GM12878 (cell line): Measurements from ENCODE around the gene CYTIP. TPM values are rescaled to one million over a fixed set of nuclear protein-coding genes. Genes with fewer than 3 reads are reported as not detected.

ENCODE experiments used
- EED ChIP-seq: sonication (generic); IDR thresholded peaks from 2 replicates; pipeline ENCODE4 v1.6.1; 2016; ENCODE audit warnings: antibody characterized with exemption, low read depth
- GATAD2B ChIP-seq: fragments of 450-650 bp; conservative IDR thresholded peaks from 2 replicates; pipeline ENCODE4 v1.6.1; 2017; ENCODE audit warnings: low read depth, mild to moderate bottlenecking, moderate library complexity
- HDAC2 ChIP-seq: fragments of 200-600 bp; sonication (generic); IDR thresholded peaks from 2 replicates; pipeline ENCODE4 v1.6.1; 2017
- KLF5 ChIP-seq: fragments of 450-650 bp; IDR thresholded peaks from 2 replicates; pipeline ENCODE4 v1.6.1; 2014; ENCODE audit warnings: mild to moderate bottlenecking; ENCODE audit not compliant: partially characterized antibody
- MXI1 ChIP-seq: fragments of 150-350 bp; IDR thresholded peaks from 2 replicates; pipeline ENCODE4 v1.6.1; 2011; ENCODE audit warnings: low read depth, mild to moderate bottlenecking, inconsistent platforms, low read length, improper control_type of control experiment
- MYB ChIP-seq: fragments of 150-350 bp; IDR thresholded peaks from 2 replicates; pipeline ENCODE4 v1.6.1; 2014; ENCODE audit warnings: mild to moderate bottlenecking, low read depth, low read length, borderline replicate concordance
- NR2F1 ChIP-seq: fragments of 450-650 bp; conservative IDR thresholded peaks from 2 replicates; pipeline ENCODE4 v1.6.1; 2017; ENCODE audit warnings: mild to moderate bottlenecking
- RBBP5 ChIP-seq: fragments of 200-600 bp; sonication (generic); conservative IDR thresholded peaks from 2 replicates; pipeline ENCODE4 v1.6.1; 2016
- SIX5 ChIP-seq: IDR thresholded peaks from 2 replicates; pipeline ENCODE4 v1.6.1; 2011; ENCODE audit warnings: mild to moderate bottlenecking, low read depth, low read length, moderate library complexity; ENCODE audit not compliant: severe bottlenecking
- SUZ12 ChIP-seq: fragments of 200-600 bp; sonication (generic); IDR thresholded peaks from one replicate; pipeline ENCODE4 v1.6.1; 2018; ENCODE audit warnings: antibody characterized with exemption, mild to moderate bottlenecking; ENCODE audit not compliant: unreplicated experiment
- ZNF207 ChIP-seq: fragments of 450-650 bp; IDR thresholded peaks from 2 replicates; pipeline ENCODE4 v1.6.1; 2014; ENCODE audit warnings: antibody characterized with exemption, mild to moderate bottlenecking, borderline replicate concordance
- ZNF217 ChIP-seq: fragments of 450-650 bp; IDR thresholded peaks from 2 replicates; pipeline ENCODE4 v1.6.1; 2017; ENCODE audit warnings: antibody characterized with exemption, mild to moderate bottlenecking
- ZNF274 ChIP-seq: IDR thresholded peaks from one replicate; pipeline ENCODE4 v1.8.0; 2011; ENCODE audit not compliant: insufficient read length, insufficient read depth
- ZNF622 ChIP-seq: fragments of 450-650 bp; IDR thresholded peaks from 2 replicates; pipeline ENCODE4 v1.6.1; 2017; ENCODE audit warnings: mild to moderate bottlenecking, inconsistent platforms
- ZSCAN29 ChIP-seq: fragments of 450-650 bp; IDR thresholded peaks from 2 replicates; pipeline ENCODE4 v1.6.1; 2017; ENCODE audit warnings: mild to moderate bottlenecking, moderate library complexity
- polyA plus RNA-seq, 11 experiments: library from polyadenylated mRNA; depleted of rRNA in 4 of 11; unstranded in 6 of 11; stranded (reverse) in 5 of 11; fragments of >200 nt; fragmentation: Nextera tagmentation in 4 of 11; fragmentation: Illumina TruSeq in 1 of 11; extraction: Ambion mirVana in 4 of 11; extraction: Trizol in 1 of 11; gene quantifications; 1 replicate in 1 of 11; 2 replicates in 10 of 11; pipeline versions ENCODE4 v1.2.1 to v1.2.3, GENCODE V29; 2011 to 2016; ENCODE audit warnings: inconsistent platforms in 2 of 11, missing spikeins in 2 of 11, low read depth in 1 of 11
- total RNA-seq, 4 experiments: library from RNA; depleted of rRNA in 3 of 4; stranded (reverse); fragments of >200 nt in 3 of 4; fragmentation: Illumina TruSeq in 1 of 4; extraction: Trizol in 1 of 4; gene quantifications; 2 replicates each; pipeline versions ENCODE4 v1.2.1 to v1.2.3, GENCODE V29; 2013 to 2021
- TF ChIP-seq, protein P1 (sequence below): fragments of 450-650 bp; IDR thresholded peaks from 2 replicates; pipeline ENCODE4 v1.6.1; 2014; ENCODE audit warnings: mild to moderate bottlenecking
- TF ChIP-seq, protein P2 (sequence below): IDR thresholded peaks from 2 replicates; pipeline ENCODE4 v1.6.1; 2012; ENCODE audit warnings: low read depth, low read length, improper control_type of control experiment
- TF ChIP-seq, protein P3 (sequence below): fragments of 450-650 bp; IDR thresholded peaks from 2 replicates; pipeline ENCODE4 v1.6.1; 2017; ENCODE audit warnings: mild to moderate bottlenecking
- TF ChIP-seq, protein P4 (sequence below): fragments of 450-650 bp; IDR thresholded peaks from 2 replicates; pipeline ENCODE4 v1.6.1; 2017; ENCODE audit warnings: borderline replicate concordance
- TF ChIP-seq, protein P5 (sequence below): fragments of 450-650 bp; IDR thresholded peaks from 2 replicates; pipeline ENCODE4 v1.6.1; 2017; ENCODE audit warnings: mild to moderate bottlenecking, moderate library complexity

Gene CYTIP
- total and polyA plus RNA-seq, 10 of the 15 experiments (the other 5 are each of a cell fraction or from before 2014, with no cell fraction given): 55.1 to 178 (median 73.4) TPM

DNA sequence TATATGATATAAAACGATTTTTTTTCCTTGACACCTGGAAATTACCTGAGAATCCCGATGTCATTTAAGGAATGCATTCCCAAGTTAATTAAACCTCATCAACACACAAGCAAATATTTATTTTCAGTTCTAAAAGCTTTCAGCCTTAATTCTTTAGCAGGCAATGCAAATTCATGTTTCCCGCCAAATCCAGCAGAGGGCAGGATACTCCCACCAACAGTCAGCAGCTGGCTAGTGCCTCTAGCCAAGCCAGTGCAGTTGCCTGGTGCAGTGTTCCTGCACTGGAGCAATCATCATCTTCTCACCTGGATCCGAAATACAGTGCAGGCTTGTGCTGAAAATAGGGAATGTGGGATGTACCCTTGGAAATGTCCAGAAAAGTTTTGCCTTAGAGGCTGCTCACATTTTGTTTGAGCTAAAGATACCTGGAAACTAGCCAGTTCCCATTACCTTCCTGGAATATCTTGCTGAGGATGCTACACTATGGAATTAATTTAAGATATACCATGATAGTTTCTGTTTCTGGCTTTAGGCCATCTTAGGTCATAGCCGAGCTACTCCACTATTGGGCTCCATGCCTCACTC is 48.4 kb upstream of the CYTIP start (continued):
- TF ChIP-seq SIX5: no peak
- no peak for TF ChIP-seq ZNF217
- TF ChIP-seq RBBP5: no peak
- no peak for TF ChIP-seq ZNF274
- TF ChIP-seq, protein P1, sequence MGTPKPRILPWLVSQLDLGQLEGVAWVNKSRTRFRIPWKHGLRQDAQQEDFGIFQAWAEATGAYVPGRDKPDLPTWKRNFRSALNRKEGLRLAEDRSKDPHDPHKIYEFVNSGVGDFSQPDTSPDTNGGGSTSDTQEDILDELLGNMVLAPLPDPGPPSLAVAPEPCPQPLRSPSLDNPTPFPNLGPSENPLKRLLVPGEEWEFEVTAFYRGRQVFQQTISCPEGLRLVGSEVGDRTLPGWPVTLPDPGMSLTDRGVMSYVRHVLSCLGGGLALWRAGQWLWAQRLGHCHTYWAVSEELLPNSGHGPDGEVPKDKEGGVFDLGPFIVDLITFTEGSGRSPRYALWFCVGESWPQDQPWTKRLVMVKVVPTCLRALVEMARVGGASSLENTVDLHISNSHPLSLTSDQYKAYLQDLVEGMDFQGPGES: no peak
- TF ChIP-seq GATAD2B: no peak
- TF ChIP-seq, protein P2, sequence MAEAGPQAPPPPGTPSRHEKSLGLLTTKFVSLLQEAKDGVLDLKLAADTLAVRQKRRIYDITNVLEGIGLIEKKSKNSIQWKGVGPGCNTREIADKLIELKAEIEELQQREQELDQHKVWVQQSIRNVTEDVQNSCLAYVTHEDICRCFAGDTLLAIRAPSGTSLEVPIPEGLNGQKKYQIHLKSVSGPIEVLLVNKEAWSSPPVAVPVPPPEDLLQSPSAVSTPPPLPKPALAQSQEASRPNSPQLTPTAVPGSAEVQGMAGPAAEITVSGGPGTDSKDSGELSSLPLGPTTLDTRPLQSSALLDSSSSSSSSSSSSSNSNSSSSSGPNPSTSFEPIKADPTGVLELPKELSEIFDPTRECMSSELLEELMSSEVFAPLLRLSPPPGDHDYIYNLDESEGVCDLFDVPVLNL: no peak
- TF ChIP-seq NR2F1: no peak
- no peak for TF ChIP-seq MYB
- TF ChIP-seq, protein P3, sequence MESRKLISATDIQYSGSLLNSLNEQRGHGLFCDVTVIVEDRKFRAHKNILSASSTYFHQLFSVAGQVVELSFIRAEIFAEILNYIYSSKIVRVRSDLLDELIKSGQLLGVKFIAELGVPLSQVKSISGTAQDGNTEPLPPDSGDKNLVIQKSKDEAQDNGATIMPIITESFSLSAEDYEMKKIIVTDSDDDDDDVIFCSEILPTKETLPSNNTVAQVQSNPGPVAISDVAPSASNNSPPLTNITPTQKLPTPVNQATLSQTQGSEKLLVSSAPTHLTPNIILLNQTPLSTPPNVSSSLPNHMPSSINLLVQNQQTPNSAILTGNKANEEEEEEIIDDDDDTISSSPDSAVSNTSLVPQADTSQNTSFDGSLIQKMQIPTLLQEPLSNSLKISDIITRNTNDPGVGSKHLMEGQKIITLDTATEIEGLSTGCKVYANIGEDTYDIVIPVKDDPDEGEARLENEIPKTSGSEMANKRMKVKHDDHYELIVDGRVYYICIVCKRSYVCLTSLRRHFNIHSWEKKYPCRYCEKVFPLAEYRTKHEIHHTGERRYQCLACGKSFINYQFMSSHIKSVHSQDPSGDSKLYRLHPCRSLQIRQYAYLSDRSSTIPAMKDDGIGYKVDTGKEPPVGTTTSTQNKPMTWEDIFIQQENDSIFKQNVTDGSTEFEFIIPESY: no peak
- TF ChIP-seq ZNF207: no peak
- TF ChIP-seq, protein P4, sequence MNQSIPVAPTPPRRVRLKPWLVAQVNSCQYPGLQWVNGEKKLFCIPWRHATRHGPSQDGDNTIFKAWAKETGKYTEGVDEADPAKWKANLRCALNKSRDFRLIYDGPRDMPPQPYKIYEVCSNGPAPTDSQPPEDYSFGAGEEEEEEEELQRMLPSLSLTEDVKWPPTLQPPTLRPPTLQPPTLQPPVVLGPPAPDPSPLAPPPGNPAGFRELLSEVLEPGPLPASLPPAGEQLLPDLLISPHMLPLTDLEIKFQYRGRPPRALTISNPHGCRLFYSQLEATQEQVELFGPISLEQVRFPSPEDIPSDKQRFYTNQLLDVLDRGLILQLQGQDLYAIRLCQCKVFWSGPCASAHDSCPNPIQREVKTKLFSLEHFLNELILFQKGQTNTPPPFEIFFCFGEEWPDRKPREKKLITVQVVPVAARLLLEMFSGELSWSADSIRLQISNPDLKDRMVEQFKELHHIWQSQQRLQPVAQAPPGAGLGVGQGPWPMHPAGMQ: no peak
- TF ChIP-seq, protein P5, sequence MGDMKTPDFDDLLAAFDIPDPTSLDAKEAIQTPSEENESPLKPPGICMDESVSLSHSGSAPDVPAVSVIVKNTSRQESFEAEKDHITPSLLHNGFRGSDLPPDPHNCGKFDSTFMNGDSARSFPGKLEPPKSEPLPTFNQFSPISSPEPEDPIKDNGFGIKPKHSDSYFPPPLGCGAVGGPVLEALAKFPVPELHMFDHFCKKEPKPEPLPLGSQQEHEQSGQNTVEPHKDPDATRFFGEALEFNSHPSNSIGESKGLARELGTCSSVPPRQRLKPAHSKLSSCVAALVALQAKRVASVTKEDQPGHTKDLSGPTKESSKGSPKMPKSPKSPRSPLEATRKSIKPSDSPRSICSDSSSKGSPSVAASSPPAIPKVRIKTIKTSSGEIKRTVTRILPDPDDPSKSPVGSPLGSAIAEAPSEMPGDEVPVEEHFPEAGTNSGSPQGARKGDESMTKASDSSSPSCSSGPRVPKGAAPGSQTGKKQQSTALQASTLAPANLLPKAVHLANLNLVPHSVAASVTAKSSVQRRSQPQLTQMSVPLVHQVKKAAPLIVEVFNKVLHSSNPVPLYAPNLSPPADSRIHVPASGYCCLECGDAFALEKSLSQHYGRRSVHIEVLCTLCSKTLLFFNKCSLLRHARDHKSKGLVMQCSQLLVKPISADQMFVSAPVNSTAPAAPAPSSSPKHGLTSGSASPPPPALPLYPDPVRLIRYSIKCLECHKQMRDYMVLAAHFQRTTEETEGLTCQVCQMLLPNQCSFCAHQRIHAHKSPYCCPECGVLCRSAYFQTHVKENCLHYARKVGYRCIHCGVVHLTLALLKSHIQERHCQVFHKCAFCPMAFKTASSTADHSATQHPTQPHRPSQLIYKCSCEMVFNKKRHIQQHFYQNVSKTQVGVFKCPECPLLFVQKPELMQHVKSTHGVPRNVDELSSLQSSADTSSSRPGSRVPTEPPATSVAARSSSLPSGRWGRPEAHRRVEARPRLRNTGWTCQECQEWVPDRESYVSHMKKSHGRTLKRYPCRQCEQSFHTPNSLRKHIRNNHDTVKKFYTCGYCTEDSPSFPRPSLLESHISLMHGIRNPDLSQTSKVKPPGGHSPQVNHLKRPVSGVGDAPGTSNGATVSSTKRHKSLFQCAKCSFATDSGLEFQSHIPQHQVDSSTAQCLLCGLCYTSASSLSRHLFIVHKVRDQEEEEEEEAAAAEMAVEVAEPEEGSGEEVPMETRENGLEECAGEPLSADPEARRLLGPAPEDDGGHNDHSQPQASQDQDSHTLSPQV: no peak
- no peak for TF ChIP-seq ZNF622
- TF ChIP-seq MXI1: no peak; the same call in 1 of the 2 replicates
- TF ChIP-seq EED: no peak
- TF ChIP-seq ZSCAN29: no peak
- TF ChIP-seq KLF5: no peak
- TF ChIP-seq HDAC2: no peak
- TF ChIP-seq SUZ12: no peak
